ENCODE measurements around the gene WDR93.
A peak's percentile ranks its signal among the peaks of the same experiment; 100 is the strongest.
"Not testable (repeated sequence)": the region's sequence is repeated elsewhere in the genome, so short reads cannot be mapped to it uniquely, and the experiment has no call there.

Gene WDR93

DNA sequence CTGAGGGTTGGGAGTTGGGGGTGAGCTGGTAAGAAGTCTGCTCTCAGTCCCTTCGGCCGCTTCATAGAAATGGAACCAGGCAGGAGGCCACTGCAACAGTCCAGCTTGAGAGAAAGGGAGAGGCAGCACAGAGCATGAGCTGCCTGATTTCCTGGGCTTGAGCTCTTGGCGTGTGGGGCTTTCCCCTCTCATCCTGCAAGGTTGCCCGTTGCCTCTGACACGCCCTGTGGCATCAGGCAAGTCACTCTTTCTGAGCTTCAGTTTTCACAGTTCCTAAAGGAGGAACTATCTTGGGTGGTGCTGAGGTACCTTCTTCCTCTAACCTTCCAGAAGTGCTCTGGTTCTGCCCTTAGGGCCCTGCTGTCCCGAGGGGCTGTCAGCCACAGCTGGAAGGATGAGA lies 90.4 kb downstream of the WDR93 start:
- FAIRE-seq, result peak; percentile 77
- no peak for DNase-seq (ENCODE audit: insufficient read length, low spot score)
- no peak for TF ChIP-seq SPI1 (IDR thresholded peaks at IDR 0.05; ENCODE audit: low read depth, low read length)
- no peak for TF ChIP-seq PAX5 (IDR thresholded peaks at IDR 0.05; ENCODE audit: insufficient read depth, low read length, severe bottlenecking)
- no peak for TF ChIP-seq POLR2AphosphoS5 (IDR thresholded peaks at IDR 0.05; ENCODE audit: low read depth, low read length)
- no peak for TF ChIP-seq POU2F2 (IDR thresholded peaks at IDR 0.05; ENCODE audit: low read depth, low read length)

GRCh38 chr15:89781891-89782618 lies 91.4 kb downstream of the WDR93 start:
- FAIRE-seq, result peak; percentile 5
- no peak for DNase-seq (ENCODE audit: insufficient read length, low spot score)
- TF ChIP-seq POLR2AphosphoS5 (IDR thresholded peaks at IDR 0.05; ENCODE audit: low read depth, low read length) (no peak), TAF1 (IDR thresholded peaks at IDR 0.05; ENCODE audit: low read depth, low read length) (no peak), PAX5 (IDR thresholded peaks at IDR 0.05; ENCODE audit: insufficient read depth, low read length, severe bottlenecking) (no peak), POLR2A (IDR thresholded peaks at IDR 0.05; ENCODE audit: low read depth, low read length) (no peak), SPI1 (IDR thresholded peaks at IDR 0.05; ENCODE audit: low read depth, low read length) (no peak), POU2F2 (IDR thresholded peaks at IDR 0.05; ENCODE audit: low read depth, low read length) (no peak)

GRCh38 chr15:89782619-89782950 lies 92.0 kb downstream of the WDR93 start:
- not testable (repeated sequence) for DNase-seq (ENCODE audit: insufficient read length, low spot score); FAIRE-seq

GRCh38 chr15:89783111-89783860 lies 92.7 kb downstream of the WDR93 start:
- no peak for TF ChIP-seq POU2F2 (IDR thresholded peaks at IDR 0.05; ENCODE audit: low read depth, low read length)
- DNase-seq (ENCODE audit: insufficient read length, low spot score) (no peak), FAIRE-seq (no peak)

- TF ChIP-seq POLR2AphosphoS5 (IDR thresholded peaks at IDR 0.05; ENCODE audit: low read depth, low read length) (no peak), TAF1 (IDR thresholded peaks at IDR 0.05; ENCODE audit: low read depth, low read length) (no peak), PAX5 (IDR thresholded peaks at IDR 0.05; ENCODE audit: insufficient read depth, low read length, severe bottlenecking) (no peak), POU2F2 (IDR thresholded peaks at IDR 0.05; ENCODE audit: low read depth, low read length) (no peak), POLR2A (IDR thresholded peaks at IDR 0.05; ENCODE audit: low read depth, low read length) (no peak), SPI1 (IDR thresholded peaks at IDR 0.05; ENCODE audit: low read depth, low read length) (no peak)
- DNase-seq (ENCODE audit: insufficient read length, low spot score), result no peak
- FAIRE-seq, result no peak
These were observed 93.5 kb downstream of the WDR93 start for GRCh38 chr15:89783861-89784685.

DNA sequence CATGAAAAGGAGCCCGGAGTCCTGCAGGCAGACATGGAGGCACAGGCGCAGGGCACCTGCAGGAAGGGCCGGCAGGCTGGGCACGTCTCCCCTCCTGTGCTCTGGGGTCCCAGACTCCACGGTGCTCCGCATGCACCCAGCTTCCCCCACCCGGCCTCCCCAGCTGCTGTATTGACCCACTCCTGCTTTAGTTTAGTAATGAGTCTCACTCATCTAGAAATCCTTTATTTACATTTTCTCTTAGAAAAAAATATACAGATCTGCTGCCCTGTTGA lies 94.0 kb downstream of the WDR93 start:
- DNase-seq (ENCODE audit: insufficient read length, low spot score) (no peak), FAIRE-seq (no peak)
- TF ChIP-seq PAX5 (IDR thresholded peaks at IDR 0.05; ENCODE audit: insufficient read depth, low read length, severe bottlenecking) (no peak), POLR2A (IDR thresholded peaks at IDR 0.05; ENCODE audit: low read depth, low read length) (no peak), POLR2AphosphoS5 (IDR thresholded peaks at IDR 0.05; ENCODE audit: low read depth, low read length) (no peak), SPI1 (IDR thresholded peaks at IDR 0.05; ENCODE audit: low read depth, low read length) (no peak), TAF1 (IDR thresholded peaks at IDR 0.05; ENCODE audit: low read depth, low read length) (no peak), POU2F2 (IDR thresholded peaks at IDR 0.05; ENCODE audit: low read depth, low read length) (no peak)

- TF ChIP-seq TAF1 (IDR thresholded peaks at IDR 0.05; ENCODE audit: low read depth, low read length) (no peak), POU2F2 (IDR thresholded peaks at IDR 0.05; ENCODE audit: low read depth, low read length) (no peak), PAX5 (IDR thresholded peaks at IDR 0.05; ENCODE audit: insufficient read depth, low read length, severe bottlenecking) (no peak), POLR2AphosphoS5 (IDR thresholded peaks at IDR 0.05; ENCODE audit: low read depth, low read length) (no peak), POLR2A (IDR thresholded peaks at IDR 0.05; ENCODE audit: low read depth, low read length) (no peak), SPI1 (IDR thresholded peaks at IDR 0.05; ENCODE audit: low read depth, low read length) (no peak)
- DNase-seq (ENCODE audit: insufficient read length, low spot score) (no peak), FAIRE-seq (no peak)
These were observed 94.6 kb downstream of the WDR93 start for GRCh38 chr15:89785064-89785773.

DNA sequence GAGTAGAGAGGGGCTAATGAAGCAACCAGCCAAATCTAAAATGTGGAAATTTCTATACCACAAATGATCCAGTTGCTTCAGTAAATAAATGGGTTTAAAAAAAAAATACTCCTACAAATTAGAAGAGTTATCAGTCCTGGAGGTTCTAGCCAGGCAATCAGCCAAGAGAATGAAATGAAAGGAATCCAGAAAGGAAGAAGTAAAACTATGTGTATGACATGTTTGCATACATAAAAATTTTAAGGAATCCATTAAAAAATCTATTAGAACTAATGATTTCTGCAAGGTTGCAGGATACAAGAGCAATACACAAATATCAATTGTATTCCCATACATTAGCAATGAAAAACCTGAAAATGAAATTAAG lies 95.1 kb downstream of the WDR93 start:
- TF ChIP-seq SPI1 (IDR thresholded peaks at IDR 0.05; ENCODE audit: low read depth, low read length) (no peak), PAX5 (IDR thresholded peaks at IDR 0.05; ENCODE audit: insufficient read depth, low read length, severe bottlenecking) (no peak), POLR2AphosphoS5 (IDR thresholded peaks at IDR 0.05; ENCODE audit: low read depth, low read length) (no peak), TAF1 (IDR thresholded peaks at IDR 0.05; ENCODE audit: low read depth, low read length) (no peak), POU2F2 (IDR thresholded peaks at IDR 0.05; ENCODE audit: low read depth, low read length) (no peak), POLR2A (IDR thresholded peaks at IDR 0.05; ENCODE audit: low read depth, low read length) (no peak)
- DNase-seq (ENCODE audit: insufficient read length, low spot score), result no peak
- no peak for FAIRE-seq

DNA sequence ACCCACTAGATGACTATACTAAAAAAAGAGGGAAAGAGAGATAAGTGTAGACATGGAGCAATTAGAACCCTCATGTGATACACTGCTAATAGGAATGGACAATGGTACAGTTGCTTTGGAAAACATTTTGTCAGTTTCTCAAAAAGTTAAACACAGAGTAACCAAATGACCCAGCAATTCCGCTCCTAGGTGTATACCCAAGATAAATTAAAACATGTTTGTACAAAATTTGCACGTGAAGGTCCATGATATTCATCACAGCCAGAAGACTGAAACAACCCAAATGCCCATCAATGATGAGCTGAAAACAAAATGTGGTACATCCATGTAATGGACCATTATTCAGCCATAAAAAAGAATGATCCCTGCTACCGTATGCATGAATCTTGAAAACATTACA lies 97.3 kb downstream of the WDR93 start:
- FAIRE-seq (no peak), DNase-seq (ENCODE audit: insufficient read length, low spot score) (no peak)
- TF ChIP-seq SPI1 (IDR thresholded peaks at IDR 0.05; ENCODE audit: low read depth, low read length) (no peak), POLR2A (IDR thresholded peaks at IDR 0.05; ENCODE audit: low read depth, low read length) (no peak), POLR2AphosphoS5 (IDR thresholded peaks at IDR 0.05; ENCODE audit: low read depth, low read length) (no peak), POU2F2 (IDR thresholded peaks at IDR 0.05; ENCODE audit: low read depth, low read length) (no peak), PAX5 (IDR thresholded peaks at IDR 0.05; ENCODE audit: insufficient read depth, low read length, severe bottlenecking) (no peak), TAF1 (IDR thresholded peaks at IDR 0.05; ENCODE audit: low read depth, low read length) (no peak)

DNA sequence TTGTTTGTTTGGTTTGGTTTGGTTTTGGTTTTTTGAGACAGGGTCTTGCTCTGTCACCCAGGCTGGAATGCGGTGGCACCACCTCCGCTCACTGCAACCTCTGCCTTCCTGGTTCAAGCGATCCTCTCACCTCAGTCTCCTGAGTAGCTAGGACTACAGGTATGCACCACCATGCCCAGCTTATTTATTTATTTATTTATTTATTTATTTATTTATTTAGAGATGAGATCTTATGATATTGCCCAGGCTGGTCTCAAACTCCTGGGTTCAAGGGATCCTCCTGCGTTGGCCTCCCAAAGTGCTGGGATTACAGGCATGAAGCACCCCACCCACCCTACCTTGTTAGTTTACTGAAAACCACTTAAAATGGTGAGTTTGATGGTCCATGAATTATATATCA lies 98.0 kb downstream of the WDR93 start:
- not testable (repeated sequence) for FAIRE-seq; DNase-seq (ENCODE audit: insufficient read length, low spot score)
